ENCODE measurements around the gene USP54. TPM values are rescaled to one million over a fixed set of nuclear protein-coding genes. Genes with fewer than 3 reads are reported as not detected.

Gene USP54
- total RNA-seq, 1 experiment from 2014 or later = 35.9 TPM

DNA sequence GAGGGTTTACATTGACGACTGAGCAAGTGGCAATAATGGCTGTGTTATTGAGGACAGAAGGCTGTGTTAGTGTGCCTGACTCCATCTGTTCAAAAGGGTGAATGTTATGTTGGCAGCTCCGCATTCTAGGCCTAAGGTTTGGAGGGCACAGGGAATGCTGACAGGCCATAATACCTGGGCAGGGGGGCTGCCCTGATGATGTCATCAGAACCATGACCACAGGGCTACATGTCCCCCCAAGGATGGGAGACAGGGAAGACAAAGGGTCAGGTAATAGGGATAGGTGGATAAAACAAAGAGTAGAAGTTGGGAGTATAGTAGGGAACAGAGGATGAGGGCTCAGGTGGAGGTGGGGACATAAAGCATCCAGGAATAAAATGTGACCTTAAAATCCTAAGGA is 93.5 kb downstream of the USP54 start:
- CTCF ChIA-PET = no interaction called here
- POLR2A ChIA-PET (ENCODE audit: low non-redundant PET) = no interaction called here
- H3K27me3 ChIP-seq (replicated peaks; ENCODE audit: insufficient read depth, low read depth, low read length, poor library complexity) = no peaks in the 10 kb centered on the region
- peaks cover 16% of the 10 kb centered on the region for H3K4me1 ChIP-seq (ENCODE audit: insufficient read depth, low read length, poor library complexity, severe bottlenecking)
- TF ChIP-seq, protein P1, sequence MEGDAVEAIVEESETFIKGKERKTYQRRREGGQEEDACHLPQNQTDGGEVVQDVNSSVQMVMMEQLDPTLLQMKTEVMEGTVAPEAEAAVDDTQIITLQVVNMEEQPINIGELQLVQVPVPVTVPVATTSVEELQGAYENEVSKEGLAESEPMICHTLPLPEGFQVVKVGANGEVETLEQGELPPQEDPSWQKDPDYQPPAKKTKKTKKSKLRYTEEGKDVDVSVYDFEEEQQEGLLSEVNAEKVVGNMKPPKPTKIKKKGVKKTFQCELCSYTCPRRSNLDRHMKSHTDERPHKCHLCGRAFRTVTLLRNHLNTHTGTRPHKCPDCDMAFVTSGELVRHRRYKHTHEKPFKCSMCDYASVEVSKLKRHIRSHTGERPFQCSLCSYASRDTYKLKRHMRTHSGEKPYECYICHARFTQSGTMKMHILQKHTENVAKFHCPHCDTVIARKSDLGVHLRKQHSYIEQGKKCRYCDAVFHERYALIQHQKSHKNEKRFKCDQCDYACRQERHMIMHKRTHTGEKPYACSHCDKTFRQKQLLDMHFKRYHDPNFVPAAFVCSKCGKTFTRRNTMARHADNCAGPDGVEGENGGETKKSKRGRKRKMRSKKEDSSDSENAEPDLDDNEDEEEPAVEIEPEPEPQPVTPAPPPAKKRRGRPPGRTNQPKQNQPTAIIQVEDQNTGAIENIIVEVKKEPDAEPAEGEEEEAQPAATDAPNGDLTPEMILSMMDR (conservative IDR thresholded peaks at IDR 0.05; ENCODE audit: low read depth, low read length) = no peak
- TF ChIP-seq EZH2 (IDR thresholded peaks at IDR 0.05; ENCODE audit: borderline replicate concordance, low read depth, low read length, poor library complexity, severe bottlenecking) = no peak
- no peak overlapping the region for H3K27ac ChIP-seq (ENCODE audit: low read depth, low read length, poor library complexity, severe bottlenecking)
- DNase-seq (ENCODE audit: low spot score) = no peak
- no peaks in the 10 kb centered on the region for H3K36me3 ChIP-seq (ENCODE audit: insufficient read depth, low read length, poor library complexity, severe bottlenecking)
- H3K4me3 ChIP-seq (ENCODE audit: low read depth, low read length, poor library complexity, severe bottlenecking) = no peak overlapping the region
- H3K9me3 ChIP-seq (ENCODE audit: low read depth, low read length, poor library complexity, severe bottlenecking) = no peaks in the 10 kb centered on the region
- BruUV-seq (replicated peaks) = no TSS peak
- intact Hi-C loops (cut with micrococcal nuclease; ENCODE audit: unreplicated experiment) = no loop called here

DNA sequence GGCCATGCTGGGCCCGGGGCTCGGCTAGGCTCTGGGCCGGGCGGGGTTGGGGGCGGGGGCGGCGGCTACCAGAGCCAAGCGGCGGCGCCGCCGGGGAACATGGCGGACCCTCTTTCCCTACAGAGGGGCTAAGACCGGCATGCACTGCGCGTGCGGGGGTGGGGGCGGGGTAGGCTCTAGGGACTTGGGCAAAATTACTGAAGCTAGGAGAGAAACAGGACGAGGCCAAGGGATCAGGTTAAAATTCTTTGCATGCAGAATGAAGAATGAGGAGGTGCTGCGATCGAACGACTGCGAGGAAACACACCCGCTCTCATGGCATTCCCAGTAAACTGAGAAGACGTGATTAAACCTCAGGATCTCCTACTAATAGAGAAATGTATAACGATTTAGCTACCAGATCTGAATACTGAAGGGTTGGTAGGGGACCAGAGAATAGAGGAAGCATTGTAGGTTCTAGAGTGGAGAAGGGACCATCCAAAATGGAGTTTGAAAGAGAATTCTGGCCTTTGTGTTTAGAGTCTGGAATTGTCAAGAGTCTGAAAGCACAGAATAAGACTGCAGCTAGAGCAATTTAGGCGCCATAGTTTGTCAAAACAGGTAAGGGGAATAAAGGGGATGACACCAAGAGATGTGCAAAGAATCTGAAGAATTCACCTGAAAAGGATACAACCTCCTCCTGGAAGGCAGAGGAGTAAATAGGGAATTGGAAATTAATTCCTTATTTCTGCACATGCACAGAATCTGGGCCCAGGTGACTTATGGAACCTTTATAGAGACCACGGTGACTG is 95.1 kb downstream of the USP54 start, which contains the start of gene PPP3CB:
Gene PPP3CB, minus strand, starts transcription at position 141 of the 791 bp plus-strand sequence. Its CDS starts 135 bp downstream, at position 6.
- Histone ChIP-seq H3K27me3 (replicated peaks; ENCODE audit: insufficient read depth, low read depth, low read length, poor library complexity) (no peaks in the 10 kb centered on the region), H3K36me3 (ENCODE audit: insufficient read depth, low read length, poor library complexity, severe bottlenecking) (no peaks in the 10 kb centered on the region), H3K4me3 (ENCODE audit: low read depth, low read length, poor library complexity, severe bottlenecking) (peak within 1 kb of the TSS; percentile 96), H3K9me3 (ENCODE audit: low read depth, low read length, poor library complexity, severe bottlenecking) (no peaks in the 10 kb centered on the region), H3K4me1 (ENCODE audit: insufficient read depth, low read length, poor library complexity, severe bottlenecking) (peaks cover 16% of the 10 kb centered on the region), H3K27ac (ENCODE audit: low read depth, low read length, poor library complexity, severe bottlenecking) (peak within 1 kb of the TSS; percentile 90)
- intact Hi-C loops (cut with micrococcal nuclease; ENCODE audit: unreplicated experiment) = no loop called here
- CTCF ChIA-PET = no interaction called here
- TF ChIP-seq, protein P1 (conservative IDR thresholded peaks at IDR 0.05; ENCODE audit: low read depth, low read length) = no peak
- TF ChIP-seq EZH2 (IDR thresholded peaks at IDR 0.05; ENCODE audit: borderline replicate concordance, low read depth, low read length, poor library complexity, severe bottlenecking) = no peak
- DNase-seq (ENCODE audit: low spot score) = peak; percentile 98
- BruUV-seq (replicated peaks) = TSS peak; percentile 92
- POLR2A ChIA-PET (ENCODE audit: low non-redundant PET) = interaction anchor here (0.6 to 0.7 kb wide), 2 partner anchors 147 to 400 kb away, joined by 3 to 10 read pairs; no protein-coding TSS in a partner anchor

DNA sequence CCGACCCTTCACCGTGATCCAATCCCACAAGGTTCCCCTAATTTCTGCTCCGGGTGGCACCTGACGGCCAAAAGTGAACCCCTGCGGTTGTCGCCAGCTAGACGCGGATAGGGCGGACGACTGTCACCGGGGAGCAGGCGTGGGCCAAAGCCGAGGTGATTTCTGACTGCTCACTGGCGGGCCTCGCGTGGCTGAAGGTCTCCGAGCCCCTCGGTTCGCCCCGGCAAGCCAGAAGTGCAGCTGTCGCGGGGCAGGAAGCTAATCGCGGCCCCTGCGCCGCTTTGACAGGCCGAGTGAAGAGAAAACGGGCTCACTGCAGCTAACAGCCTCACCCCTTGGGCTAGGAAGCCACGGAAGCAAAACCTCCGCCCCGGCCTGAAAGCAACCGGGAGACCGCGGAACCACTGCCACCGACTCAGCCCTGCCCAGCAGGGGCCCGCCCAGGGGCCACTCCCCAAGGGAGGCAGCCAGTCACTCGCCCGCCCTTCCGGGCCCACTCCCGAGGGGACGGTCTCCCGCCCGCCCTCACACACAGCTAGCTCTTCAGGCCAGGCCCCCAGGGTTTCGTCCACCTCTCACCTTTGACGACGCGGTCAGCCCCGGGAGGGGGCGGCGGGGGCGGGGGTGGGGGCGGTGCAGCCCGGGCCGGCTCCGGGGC is 95.8 kb downstream of the USP54 start:
- H3K9me3 ChIP-seq (ENCODE audit: low read depth, low read length, poor library complexity, severe bottlenecking) = no peaks in the 10 kb centered on the region
- H3K4me1 ChIP-seq (ENCODE audit: insufficient read depth, low read length, poor library complexity, severe bottlenecking) = peaks cover 16% of the 10 kb centered on the region
- BruUV-seq (replicated peaks) = no TSS peak
- H3K27me3 ChIP-seq (replicated peaks; ENCODE audit: insufficient read depth, low read depth, low read length, poor library complexity) = no peaks in the 10 kb centered on the region
- POLR2A ChIA-PET (ENCODE audit: low non-redundant PET) = interaction anchor here (0.6 kb wide), 2 partner anchors 36 to 148 kb away, joined by 4 to 10 read pairs; no protein-coding TSS in a partner anchor
- peak overlapping the region; percentile 96 for H3K4me3 ChIP-seq (ENCODE audit: low read depth, low read length, poor library complexity, severe bottlenecking)
- intact Hi-C loops (cut with micrococcal nuclease; ENCODE audit: unreplicated experiment) = no loop called here
- peak; percentile 67 for DNase-seq (ENCODE audit: low spot score)
- no peak for TF ChIP-seq EZH2 (IDR thresholded peaks at IDR 0.05; ENCODE audit: borderline replicate concordance, low read depth, low read length, poor library complexity, severe bottlenecking)
- TF ChIP-seq, protein P1 (conservative IDR thresholded peaks at IDR 0.05; ENCODE audit: low read depth, low read length) = no peak
- no peaks in the 10 kb centered on the region for H3K36me3 ChIP-seq (ENCODE audit: insufficient read depth, low read length, poor library complexity, severe bottlenecking)
- H3K27ac ChIP-seq (ENCODE audit: low read depth, low read length, poor library complexity, severe bottlenecking) = peak overlapping the region; percentile 90
- CTCF ChIA-PET = no interaction called here

Measured in A673 (cell line).